Left ventricle myocardium inferior (tissue), 1 donor: ENCODE measurements around the gene DCTN2. TPM values are rescaled to one million over a fixed set of nuclear protein-coding genes. Genes with fewer than 3 reads are reported as not detected.

Source experiments
- DNase-seq: peaks from one replicate; pipeline ENCODE4 v3.0.0-alpha.2; 2020
- H3K27ac ChIP-seq: fragments of 200-600 bp; replicated peaks from 2 replicates; pipeline ENCODE4 v1.8.0; 2021
- H3K27me3 ChIP-seq: fragments of 200-600 bp; 2 replicates; pipeline ENCODE4 v1.8.0; 2021; ENCODE audit warnings: low read depth
- H3K36me3 ChIP-seq: fragments of 200-600 bp; 2 replicates; pipeline ENCODE4 v1.8.0; 2021
- H3K4me1 ChIP-seq: fragments of 200-600 bp; 2 replicates; pipeline ENCODE4 v1.8.0; 2021
- H3K4me3 ChIP-seq: fragments of 200-600 bp; 2 replicates; pipeline ENCODE4 v1.8.0; 2021; ENCODE audit warnings: mild to moderate bottlenecking, moderate library complexity
- H3K9me3 ChIP-seq: fragments of 200-600 bp; replicated peaks from 2 replicates; pipeline ENCODE4 v1.8.0; 2021
- CTCF ChIP-seq: fragments of 200-600 bp; IDR thresholded peaks from 2 replicates; pipeline ENCODE4 v1.8.0; 2021; ENCODE audit warnings: antibody characterized with exemption, mild to moderate bottlenecking, borderline replicate concordance
- intact Hi-C: fragments of 100-400 bp; cut with micrococcal nuclease; formaldehyde crosslinking; loops from one replicate; pipeline ENCODE4 v1.11.0; 2022
- long read RNA-seq: library from polyadenylated mRNA; unstranded; transcript quantifications from one replicate; pipeline ENCODE4 v2.0.0, GENCODE V29; 2021
- total RNA-seq: library from RNA; stranded (reverse); fragmentation: NEBNext Ultra II Directional; extraction: Animal tissue kit (Norgen Biotek cat#: 25700); gene quantifications from one replicate; pipeline ENCODE4 v1.2.1, GENCODE V29; 2021
- donor health status: DM: no; HTN: yes; CAD: no; lungs with severe emphysema.

The DCTN2 gene
- total RNA-seq = 87.8 TPM
- long read RNA-seq, transcript DCTN2-209 (14 exons, 2,061 nt) = major isoform, 209 of 311 reads
- long read RNA-seq, partial matches to known transcripts = 5 of 311 reads
- long read RNA-seq, other reads (novel, unspliced or antisense) = 96 of 311 reads

GRCh38 chr12:57546438-57547287, at the start of gene DCTN2:
Gene DCTN2 (minus strand): TSS chr12:57547192. CDS start chr12:57547063, 129 bp downstream.
- DNase-seq = peak; percentile 95
- peaks cover 37% of the 10 kb centered on the region for H3K27me3 ChIP-seq
- H3K4me1 ChIP-seq = peaks cover 49% of the 10 kb centered on the region
- peaks cover 9% of the 10 kb centered on the region for H3K36me3 ChIP-seq
- no peak for TF ChIP-seq CTCF
- H3K9me3 ChIP-seq = no peaks in the 10 kb centered on the region
- peak within 1 kb of the TSS; percentile 91 for H3K4me3 ChIP-seq
- intact Hi-C loops = no loop called here
- H3K27ac ChIP-seq = peak within 1 kb of the TSS; percentile 89

GRCh38 chr12:57593187-57593586, 46.2 kb upstream of the DCTN2 start:
- Histone ChIP-seq H3K27me3 (peaks cover 3% of the 10 kb centered on the region), H3K36me3 (peaks cover 36% of the 10 kb centered on the region), H3K27ac (no peak overlapping the region), H3K4me1 (peaks cover 26% of the 10 kb centered on the region), H3K4me3 (no peak overlapping the region), H3K9me3 (no peaks in the 10 kb centered on the region)
- no peak for DNase-seq
- intact Hi-C loops = no loop called here
- TF ChIP-seq CTCF = no peak

- Histone ChIP-seq H3K4me1 (peaks cover 26% of the 10 kb centered on the region), H3K27me3 (peaks cover 9% of the 10 kb centered on the region), H3K4me3 (peak overlapping the region; percentile 88), H3K36me3 (peaks cover 31% of the 10 kb centered on the region), H3K9me3 (no peaks in the 10 kb centered on the region), H3K27ac (no peak overlapping the region)
- TF ChIP-seq CTCF = no peak
- intact Hi-C loops = no loop called here
- no peak for DNase-seq
Measured at GRCh38 chr12:57592551-57593165, 45.7 kb upstream of the DCTN2 start.

GRCh38 chr12:57591782-57592325, 44.9 kb upstream of the DCTN2 start:
- peaks cover 17% of the 10 kb centered on the region for H3K27me3 ChIP-seq
- H3K36me3 ChIP-seq = peaks cover 24% of the 10 kb centered on the region
- no peak for TF ChIP-seq CTCF
- DNase-seq = no peak
- peak overlapping the region; percentile 82 for H3K27ac ChIP-seq
- intact Hi-C loops = no loop called here
- H3K4me3 ChIP-seq = peak overlapping the region; percentile 88
- peaks cover 26% of the 10 kb centered on the region for H3K4me1 ChIP-seq
- no peaks in the 10 kb centered on the region for H3K9me3 ChIP-seq
